Kidney (tissue), 14 donors: ENCODE results near the gene CD226. TPM values are rescaled to one million over a fixed set of nuclear protein-coding genes. Genes with fewer than 3 reads are reported as not detected.
A peak's percentile ranks its signal among the peaks of the same experiment; 100 is the strongest.

Experiments used
- DNase-seq, 5 donors: peaks; one replicate each; pipeline ENCODE4 v3.0.0-alpha.2; 2013 to 2020
- FAIRE-seq: peaks from 2 replicates; lab custom pipeline; 2012; peaks lifted over from hg19 to GRCh38; lab: Jason Lieb, UNC
- H3K27ac ChIP-seq, 2 donors: one replicate each; pipeline ENCODE4 v1.7.0; 2013; ENCODE audit warnings: low read depth in 2 of 2, low read length in 2 of 2, inconsistent platforms in 1 of 2
- H3K27me3 ChIP-seq: one replicate; pipeline ENCODE4 v1.7.1; 2013; ENCODE audit warnings: low read length, inconsistent platforms; ENCODE audit not compliant: control insufficient read depth, insufficient read depth
- H3K36me3 ChIP-seq, 3 donors: one replicate each; pipeline versions ENCODE4 v1.7.0 to v1.7.1; 2013; ENCODE audit warnings: low read length in 3 of 3, control low read depth in 1 of 3, inconsistent platforms in 1 of 3; ENCODE audit not compliant: insufficient read depth in 3 of 3, control insufficient read depth in 2 of 3
- H3K4me1 ChIP-seq, 3 donors: one replicate each; pipeline versions ENCODE4 v1.7.0 to v1.7.1; 2013; ENCODE audit warnings: low read length in 3 of 3, inconsistent platforms in 1 of 3, low read depth in 1 of 3; ENCODE audit not compliant: control insufficient read depth in 2 of 3, insufficient read depth in 2 of 3
- H3K4me3 ChIP-seq, 3 donors: one replicate each; pipeline versions ENCODE4 v1.7.0 to v1.8.1; 2013; ENCODE audit warnings: low read length in 3 of 3, control low read depth in 1 of 3, inconsistent platforms in 1 of 3
- H3K9ac ChIP-seq, 3 donors: one replicate each; pipeline versions ENCODE4 v1.7.0 to v1.7.1; 2013; ENCODE audit warnings: low read length in 3 of 3, control low read depth in 1 of 3, inconsistent platforms in 1 of 3
- H3K9me3 ChIP-seq, 3 donors: one replicate each; pipeline versions ENCODE4 v1.7.0 to v1.7.1; 2013; ENCODE audit warnings: low read length in 3 of 3, control low read depth in 1 of 3, inconsistent platforms in 1 of 3; ENCODE audit not compliant: control insufficient read depth in 2 of 3, insufficient read depth in 1 of 3
- CTCF ChIP-seq: IDR thresholded peaks from 3 replicates; pipeline ENCODE4 v1.5.1; 2012; ENCODE audit warnings: mild to moderate bottlenecking, moderate library complexity, borderline replicate concordance; ENCODE audit not compliant: insufficient read depth; ENCODE audit errors: extremely low read depth
- intact Hi-C: fragments of 100-400 bp; cut with DNase I; formaldehyde crosslinking; loops from one replicate; pipeline ENCODE4 v1.11.1; 2022
- polyA plus RNA-seq: library from polyadenylated mRNA; stranded (reverse); fragments of 350-450 nt; fragmentation: Illumina TruSeq; extraction: RNeasy Lipid Tissue Mini Kit (QIAGEN cat#74804); gene quantifications from one replicate; pipeline ENCODE4 v1.2.3, GENCODE V29; 2014; ENCODE audit warnings: low read depth, low replicate concordance; ENCODE audit not compliant: insufficient read depth
- total RNA-seq: library from RNA; stranded (reverse); fragmentation: NEBNext Ultra II Directional; extraction: Animal tissue kit (Norgen Biotek cat#: 25700); gene quantifications from one replicate; pipeline ENCODE4 v1.2.1, GENCODE V29; 2021
- donor health status: control.
- donor health status: control.
- donor health status: control.
- donor health status: control.
- donor health status: control.
- donor health status: DM: yes; HTN: yes; CAD: no.
- donor health status: Normal renal cell carcinoma (clear cell type).

Gene CD226
- total and polyA plus RNA-seq, 2 donors from 2014 or later: 0.28 to 5.0 TPM

- H3K4me1 ChIP-seq: peaks cover 0 to 9% (median 0%) of the 10 kb centered on the region in 3 donors
- no peak overlapping the region for H3K27ac ChIP-seq
- no peak for FAIRE-seq
- H3K9ac ChIP-seq: no peak overlapping the region
- no peaks in the 10 kb centered on the region for H3K27me3 ChIP-seq
- no peak overlapping the region for H3K4me3 ChIP-seq
- no peak for DNase-seq
- intact Hi-C loops: no loop called here
- peaks cover 0 to 2% (median 0%) of the 10 kb centered on the region in 3 donors for H3K9me3 ChIP-seq
- no peak for TF ChIP-seq CTCF
- H3K36me3 ChIP-seq: peaks cover 0 to 5% (median 0%) of the 10 kb centered on the region in 3 donors
These were observed 3.5 kb upstream of the CD226 start for GRCh38 chr18:69951182-69951581.

DNA sequence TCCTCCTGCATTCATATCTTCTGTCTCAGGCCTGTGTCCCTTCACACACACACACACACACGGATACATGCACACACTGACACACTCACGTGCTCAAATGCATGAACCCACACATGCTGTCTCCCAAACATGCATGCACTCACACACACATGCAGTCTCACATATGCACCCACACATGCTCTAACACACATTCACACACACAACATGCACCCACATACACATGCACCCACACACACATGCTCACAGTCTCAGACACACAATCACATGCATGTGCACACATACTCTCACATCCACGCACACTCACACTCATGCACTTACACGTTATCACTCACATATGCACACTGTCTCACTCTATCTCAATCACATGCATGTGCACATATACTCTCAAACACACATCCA is 1.9 kb upstream of the CD226 start:
- no peak for FAIRE-seq

DNA sequence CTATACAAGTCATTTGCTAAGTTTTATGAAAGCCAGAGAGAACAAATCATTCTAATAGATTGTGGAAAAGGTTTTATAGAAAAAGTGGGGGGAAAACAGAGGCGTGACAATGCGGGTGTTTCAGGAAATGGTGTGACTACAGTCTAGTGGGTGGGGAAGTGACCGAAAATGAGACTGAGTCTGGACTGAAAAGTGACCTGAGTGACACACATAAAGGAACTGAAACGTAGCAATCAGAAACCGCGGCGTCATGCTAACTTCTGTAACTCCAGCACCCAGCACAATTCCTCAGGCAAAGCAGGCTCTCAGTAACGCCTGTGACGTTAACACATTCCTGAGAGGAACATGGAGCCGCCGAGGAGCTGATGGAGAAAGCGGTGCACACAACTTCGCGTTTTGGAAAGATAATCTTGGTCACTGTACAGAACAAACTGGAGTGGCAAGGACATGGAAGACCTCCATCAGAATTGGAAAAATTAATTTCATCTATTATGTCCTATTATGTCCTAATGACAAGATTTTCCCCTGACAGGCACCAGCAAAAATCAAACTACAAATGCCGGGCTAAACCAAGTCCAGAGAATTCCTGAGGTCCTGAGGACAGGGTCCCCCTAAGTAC is 1.4 kb upstream of the CD226 start:
- no peaks in the 10 kb centered on the region for H3K27me3 ChIP-seq
- FAIRE-seq: no peak
- H3K27ac ChIP-seq: no peak overlapping the region
- no peak overlapping the region for H3K9ac ChIP-seq
- H3K36me3 ChIP-seq: peaks cover 0 to 5% (median 0%) of the 10 kb centered on the region in 3 donors
- intact Hi-C loops: no loop called here
- peaks cover 0 to 9% (median 0%) of the 10 kb centered on the region in 3 donors for H3K4me1 ChIP-seq
- peaks cover 0 to 2% (median 0%) of the 10 kb centered on the region in 3 donors for H3K9me3 ChIP-seq
- peak in 4 of 5 donors; percentile 17 to 72 (median 39) for DNase-seq
- TF ChIP-seq CTCF: no peak
- no peak overlapping the region for H3K4me3 ChIP-seq

More for the DNA sequence above, 1.9 kb upstream of the CD226 start:
- peak overlapping the region in 1 of 3 donors; percentile 9 for H3K4me3 ChIP-seq
- peaks cover 0 to 2% (median 0%) of the 10 kb centered on the region in 3 donors for H3K9me3 ChIP-seq
- DNase-seq: no peak
- peaks cover 0 to 9% (median 0%) of the 10 kb centered on the region in 3 donors for H3K4me1 ChIP-seq
- H3K9ac ChIP-seq: no peak overlapping the region
- intact Hi-C loops: no loop called here
- H3K27ac ChIP-seq: no peak overlapping the region
- H3K36me3 ChIP-seq: peaks cover 0 to 5% (median 0%) of the 10 kb centered on the region in 3 donors
- H3K27me3 ChIP-seq: no peaks in the 10 kb centered on the region
- no peak for TF ChIP-seq CTCF
